ENCODE data around the gene LTBR.

Gene LTBR

GRCh38 chr12:6383572-6384498 lies at the start of gene LTBR:
Gene LTBR (plus strand): TSS chr12:6384162. CDS start chr12:6384359, 197 bp downstream.
- TF ChIP-seq CTCF (IDR thresholded peaks at IDR 0.05; ENCODE audit: extremely low read depth, missing control alignments): no peak
- peak; percentile 59 for DNase-seq (ENCODE audit: low spot score)

GRCh38 chr12:6334359-6334758 lies 49.6 kb upstream of the LTBR start:
- TF ChIP-seq CTCF (IDR thresholded peaks at IDR 0.05; ENCODE audit: extremely low read depth, missing control alignments): no peak
- no peak for DNase-seq (ENCODE audit: low spot score)

- no peak for TF ChIP-seq CTCF (IDR thresholded peaks at IDR 0.05; ENCODE audit: extremely low read depth, missing control alignments)
- no peak for DNase-seq (ENCODE audit: low spot score)
Measured at GRCh38 chr12:6334940-6335450, 49.0 kb upstream of the LTBR start.

- peak; percentile 77 for TF ChIP-seq CTCF (IDR thresholded peaks at IDR 0.05; ENCODE audit: extremely low read depth, missing control alignments)
- DNase-seq (ENCODE audit: low spot score): peak; percentile 92
Measured at GRCh38 chr12:6335451-6336078, 48.4 kb upstream of the LTBR start.

GRCh38 chr12:6336079-6336888 lies 47.7 kb upstream of the LTBR start:
- peak; percentile 78 for DNase-seq (ENCODE audit: low spot score)
- TF ChIP-seq CTCF (IDR thresholded peaks at IDR 0.05; ENCODE audit: extremely low read depth, missing control alignments): no peak

- peak; percentile 56 for DNase-seq (ENCODE audit: low spot score)
Measured at GRCh38 chr12:6336889-6337853, 46.8 kb upstream of the LTBR start.

More at GRCh38 chr12:6336889-6337853, 46.8 kb upstream of the LTBR start:
- TF ChIP-seq CTCF (IDR thresholded peaks at IDR 0.05; ENCODE audit: extremely low read depth, missing control alignments): no peak
